Measurements from ENCODE around the gene EREG.

EREG gene

GRCh38 chr4:74377714-74378113, 12.8 kb downstream of the EREG start:
- DNase-seq (ENCODE audit: insufficient read length, low spot score) (no peak), FAIRE-seq (no peak)
- TF ChIP-seq PAX5 (IDR thresholded peaks at IDR 0.05; ENCODE audit: insufficient read depth, low read length, severe bottlenecking) (no peak), POLR2AphosphoS5 (IDR thresholded peaks at IDR 0.05; ENCODE audit: low read depth, low read length) (no peak), POLR2A (IDR thresholded peaks at IDR 0.05; ENCODE audit: low read depth, low read length) (no peak), TAF1 (IDR thresholded peaks at IDR 0.05; ENCODE audit: low read depth, low read length) (no peak), SPI1 (IDR thresholded peaks at IDR 0.05; ENCODE audit: low read depth, low read length) (no peak), POU2F2 (IDR thresholded peaks at IDR 0.05; ENCODE audit: low read depth, low read length) (no peak)

DNA sequence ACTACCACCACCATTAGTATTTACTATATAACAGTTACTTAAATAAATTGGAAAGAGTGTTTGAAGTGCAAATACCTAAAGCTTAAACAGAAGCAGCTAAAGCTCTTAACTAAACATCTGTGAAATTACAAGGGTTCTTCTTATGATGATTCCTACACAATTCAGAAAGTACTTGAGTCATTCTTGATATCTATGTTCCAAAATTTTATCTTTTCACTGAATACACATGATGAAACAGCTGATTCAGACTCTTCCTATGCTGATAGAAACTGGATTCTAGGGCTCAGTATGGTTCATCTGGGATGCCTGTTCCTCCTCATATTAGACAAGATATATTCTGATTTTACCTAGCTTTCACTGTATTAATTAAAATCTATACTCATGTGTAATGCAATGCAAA, 13.6 kb downstream of the EREG start:
- DNase-seq (ENCODE audit: insufficient read length, low spot score) (no peak), FAIRE-seq (no peak)
- TF ChIP-seq POU2F2 (IDR thresholded peaks at IDR 0.05; ENCODE audit: low read depth, low read length) (no peak), PAX5 (IDR thresholded peaks at IDR 0.05; ENCODE audit: insufficient read depth, low read length, severe bottlenecking) (no peak), SPI1 (IDR thresholded peaks at IDR 0.05; ENCODE audit: low read depth, low read length) (no peak), POLR2AphosphoS5 (IDR thresholded peaks at IDR 0.05; ENCODE audit: low read depth, low read length) (no peak), TAF1 (IDR thresholded peaks at IDR 0.05; ENCODE audit: low read depth, low read length) (no peak), POLR2A (IDR thresholded peaks at IDR 0.05; ENCODE audit: low read depth, low read length) (no peak)

DNA sequence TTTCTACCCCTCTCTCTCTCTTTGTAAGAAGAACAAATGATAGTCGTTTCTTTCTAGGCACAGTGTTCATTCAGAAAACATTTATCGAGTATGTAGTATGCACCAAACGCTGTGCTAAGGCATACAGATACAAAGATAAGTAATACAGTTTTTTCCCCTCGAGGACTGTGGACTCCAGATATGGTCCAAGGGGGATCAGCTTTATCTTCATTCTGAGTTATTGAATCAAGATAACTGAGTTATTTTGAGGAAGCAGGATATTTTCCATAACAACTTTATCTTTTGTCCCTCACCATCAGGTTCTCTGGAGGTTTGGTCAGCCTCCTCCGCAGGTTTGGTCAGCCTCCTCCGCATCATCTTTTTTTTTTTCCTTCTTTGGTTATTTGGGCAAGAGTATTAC, 15.0 kb downstream of the EREG start:
- DNase-seq (ENCODE audit: insufficient read length, low spot score) (no peak), FAIRE-seq (no peak)
- TF ChIP-seq POLR2A (IDR thresholded peaks at IDR 0.05; ENCODE audit: low read depth, low read length) (no peak), PAX5 (IDR thresholded peaks at IDR 0.05; ENCODE audit: insufficient read depth, low read length, severe bottlenecking) (no peak), POLR2AphosphoS5 (IDR thresholded peaks at IDR 0.05; ENCODE audit: low read depth, low read length) (no peak), SPI1 (IDR thresholded peaks at IDR 0.05; ENCODE audit: low read depth, low read length) (no peak), TAF1 (IDR thresholded peaks at IDR 0.05; ENCODE audit: low read depth, low read length) (no peak), POU2F2 (IDR thresholded peaks at IDR 0.05; ENCODE audit: low read depth, low read length) (no peak)

DNA sequence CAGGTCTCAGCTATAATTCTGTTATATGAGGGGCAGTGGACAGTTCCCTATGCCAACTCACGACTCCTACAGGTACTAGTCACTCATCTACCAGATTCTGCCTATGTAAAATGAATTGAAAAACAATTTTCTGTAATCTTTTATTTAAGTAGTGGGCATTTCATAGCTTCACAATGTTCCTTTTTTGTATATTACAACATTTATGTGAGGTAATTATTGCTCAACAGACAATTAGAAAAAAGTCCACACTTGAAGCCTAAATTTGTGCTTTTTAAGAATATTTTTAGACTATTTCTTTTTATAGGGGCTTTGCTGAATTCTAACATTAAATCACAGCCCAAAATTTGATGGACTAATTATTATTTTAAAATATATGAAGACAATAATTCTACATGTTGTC, 20.4 kb downstream of the EREG start:
- no peak for FAIRE-seq
- TF ChIP-seq POLR2AphosphoS5 (IDR thresholded peaks at IDR 0.05; ENCODE audit: low read depth, low read length) (no peak), PAX5 (IDR thresholded peaks at IDR 0.05; ENCODE audit: insufficient read depth, low read length, severe bottlenecking) (no peak), POLR2A (IDR thresholded peaks at IDR 0.05; ENCODE audit: low read depth, low read length) (no peak), SPI1 (IDR thresholded peaks at IDR 0.05; ENCODE audit: low read depth, low read length) (no peak), TAF1 (IDR thresholded peaks at IDR 0.05; ENCODE audit: low read depth, low read length) (no peak), POU2F2 (IDR thresholded peaks at IDR 0.05; ENCODE audit: low read depth, low read length) (no peak)
- no peak for DNase-seq (ENCODE audit: insufficient read length, low spot score)

DNA sequence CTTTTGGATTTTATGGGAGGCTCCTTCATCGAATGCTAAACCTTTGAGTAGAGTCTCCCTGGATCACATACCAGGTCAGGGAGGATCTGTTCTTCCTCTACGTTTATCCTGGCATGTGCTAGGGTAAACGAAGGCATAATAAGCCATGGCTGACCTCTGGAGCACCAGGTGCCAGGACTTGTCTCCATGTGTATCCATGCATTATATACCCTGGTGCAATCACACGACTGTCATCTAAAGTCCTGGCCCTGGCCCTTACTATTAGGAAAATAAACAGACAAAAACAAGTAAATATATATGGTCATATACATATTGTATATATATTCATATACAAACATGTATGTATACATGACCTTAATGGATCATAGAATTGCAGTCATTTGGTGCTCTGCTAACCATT, 21.2 kb downstream of the EREG start:
- TF ChIP-seq SPI1 (IDR thresholded peaks at IDR 0.05; ENCODE audit: low read depth, low read length) (no peak), POU2F2 (IDR thresholded peaks at IDR 0.05; ENCODE audit: low read depth, low read length) (no peak), POLR2A (IDR thresholded peaks at IDR 0.05; ENCODE audit: low read depth, low read length) (no peak), PAX5 (IDR thresholded peaks at IDR 0.05; ENCODE audit: insufficient read depth, low read length, severe bottlenecking) (no peak), TAF1 (IDR thresholded peaks at IDR 0.05; ENCODE audit: low read depth, low read length) (no peak), POLR2AphosphoS5 (IDR thresholded peaks at IDR 0.05; ENCODE audit: low read depth, low read length) (no peak)
- FAIRE-seq (no peak), DNase-seq (ENCODE audit: insufficient read length, low spot score) (no peak)

DNA sequence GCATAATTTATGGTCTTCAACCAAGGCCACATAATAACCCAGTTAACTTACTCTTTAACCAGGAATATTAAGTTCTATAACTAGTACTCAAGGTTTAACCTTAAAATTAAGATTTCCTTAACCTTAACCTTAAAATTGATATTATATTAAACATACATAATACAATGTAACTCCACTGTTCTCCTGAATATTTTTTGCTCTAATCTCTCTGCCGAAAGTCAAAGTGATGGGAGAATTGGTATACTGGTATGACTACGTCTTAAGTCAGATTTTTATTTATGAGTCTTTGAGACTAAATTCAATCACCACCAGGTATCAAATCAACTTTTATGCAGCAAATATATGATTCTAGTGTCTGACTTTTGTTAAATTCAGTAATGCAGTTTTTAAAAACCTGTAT, 22.8 kb downstream of the EREG start:
- TF ChIP-seq PAX5 (IDR thresholded peaks at IDR 0.05; ENCODE audit: insufficient read depth, low read length, severe bottlenecking) (no peak), POU2F2 (IDR thresholded peaks at IDR 0.05; ENCODE audit: low read depth, low read length) (no peak), POLR2A (IDR thresholded peaks at IDR 0.05; ENCODE audit: low read depth, low read length) (no peak), POLR2AphosphoS5 (IDR thresholded peaks at IDR 0.05; ENCODE audit: low read depth, low read length) (no peak), TAF1 (IDR thresholded peaks at IDR 0.05; ENCODE audit: low read depth, low read length) (no peak), SPI1 (IDR thresholded peaks at IDR 0.05; ENCODE audit: low read depth, low read length) (no peak)
- DNase-seq (ENCODE audit: insufficient read length, low spot score) (no peak), FAIRE-seq (no peak)

DNA sequence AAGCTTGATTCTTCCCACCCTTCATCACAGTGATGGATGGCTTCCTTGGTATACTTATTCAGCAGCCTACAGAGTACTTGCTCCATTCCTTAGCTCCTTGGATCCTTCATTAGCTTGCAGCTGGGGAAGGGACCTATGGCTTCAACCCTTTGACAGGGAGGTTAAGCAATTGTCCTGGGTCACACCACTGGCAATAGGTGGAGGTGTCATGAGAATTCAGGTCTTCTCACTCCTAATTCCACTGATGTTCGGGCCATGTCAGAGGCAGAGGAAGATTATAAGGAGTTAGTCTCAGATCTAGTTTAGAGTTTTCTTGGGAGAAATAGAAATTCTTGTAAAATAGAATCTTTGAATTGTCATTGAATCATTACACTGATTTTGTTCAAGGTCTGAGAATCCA, 24.5 kb downstream of the EREG start:
- TF ChIP-seq TAF1 (IDR thresholded peaks at IDR 0.05; ENCODE audit: low read depth, low read length) = no peak
- TF ChIP-seq POLR2AphosphoS5 (IDR thresholded peaks at IDR 0.05; ENCODE audit: low read depth, low read length) = no peak
- no peak for TF ChIP-seq POU2F2 (IDR thresholded peaks at IDR 0.05; ENCODE audit: low read depth, low read length)
- no peak for TF ChIP-seq POLR2A (IDR thresholded peaks at IDR 0.05; ENCODE audit: low read depth, low read length)
- no peak for TF ChIP-seq SPI1 (IDR thresholded peaks at IDR 0.05; ENCODE audit: low read depth, low read length)
- TF ChIP-seq PAX5 (IDR thresholded peaks at IDR 0.05; ENCODE audit: insufficient read depth, low read length, severe bottlenecking) = no peak
- FAIRE-seq (no peak), DNase-seq (ENCODE audit: insufficient read length, low spot score) (no peak)

DNA sequence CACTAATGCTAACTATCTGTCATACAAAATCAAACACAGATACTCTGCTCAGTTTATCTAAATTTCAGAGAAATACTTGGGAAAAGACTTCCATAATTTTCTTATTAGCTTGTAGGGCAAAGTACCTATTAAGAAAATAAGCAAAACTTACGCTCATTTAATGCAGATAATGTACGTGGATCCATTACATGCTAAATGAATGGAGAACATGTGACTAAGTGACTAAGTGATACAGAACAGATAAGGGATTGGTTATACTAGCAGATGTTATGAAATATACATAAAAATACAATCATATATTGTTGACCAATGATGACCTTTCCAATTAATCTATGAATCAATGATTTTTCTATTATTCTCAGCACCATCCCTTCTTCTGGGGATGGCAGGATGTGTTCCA, 25.7 kb downstream of the EREG start:
- no peak for DNase-seq (ENCODE audit: insufficient read length, low spot score)
- no peak for FAIRE-seq
- TF ChIP-seq POLR2A (IDR thresholded peaks at IDR 0.05; ENCODE audit: low read depth, low read length) = no peak
- no peak for TF ChIP-seq SPI1 (IDR thresholded peaks at IDR 0.05; ENCODE audit: low read depth, low read length)
- no peak for TF ChIP-seq POLR2AphosphoS5 (IDR thresholded peaks at IDR 0.05; ENCODE audit: low read depth, low read length)
- no peak for TF ChIP-seq TAF1 (IDR thresholded peaks at IDR 0.05; ENCODE audit: low read depth, low read length)
- TF ChIP-seq PAX5 (IDR thresholded peaks at IDR 0.05; ENCODE audit: insufficient read depth, low read length, severe bottlenecking) = no peak
- no peak for TF ChIP-seq POU2F2 (IDR thresholded peaks at IDR 0.05; ENCODE audit: low read depth, low read length)

- DNase-seq (ENCODE audit: insufficient read length, low spot score) = no peak
- FAIRE-seq = no peak
- TF ChIP-seq SPI1 (IDR thresholded peaks at IDR 0.05; ENCODE audit: low read depth, low read length) = no peak
- no peak for TF ChIP-seq POU2F2 (IDR thresholded peaks at IDR 0.05; ENCODE audit: low read depth, low read length)
- no peak for TF ChIP-seq POLR2AphosphoS5 (IDR thresholded peaks at IDR 0.05; ENCODE audit: low read depth, low read length)
- TF ChIP-seq TAF1 (IDR thresholded peaks at IDR 0.05; ENCODE audit: low read depth, low read length) = no peak
- TF ChIP-seq POLR2A (IDR thresholded peaks at IDR 0.05; ENCODE audit: low read depth, low read length) = no peak
- no peak for TF ChIP-seq PAX5 (IDR thresholded peaks at IDR 0.05; ENCODE audit: insufficient read depth, low read length, severe bottlenecking)
These were observed 26.4 kb downstream of the EREG start for GRCh38 chr4:74391346-74391745.

- FAIRE-seq (no peak), DNase-seq (ENCODE audit: insufficient read length, low spot score) (no peak)
- no peak for TF ChIP-seq PAX5 (IDR thresholded peaks at IDR 0.05; ENCODE audit: insufficient read depth, low read length, severe bottlenecking)
- no peak for TF ChIP-seq POLR2A (IDR thresholded peaks at IDR 0.05; ENCODE audit: low read depth, low read length)
- TF ChIP-seq POLR2AphosphoS5 (IDR thresholded peaks at IDR 0.05; ENCODE audit: low read depth, low read length) = no peak
- no peak for TF ChIP-seq POU2F2 (IDR thresholded peaks at IDR 0.05; ENCODE audit: low read depth, low read length)
- TF ChIP-seq SPI1 (IDR thresholded peaks at IDR 0.05; ENCODE audit: low read depth, low read length) = no peak
- TF ChIP-seq TAF1 (IDR thresholded peaks at IDR 0.05; ENCODE audit: low read depth, low read length) = no peak
These were observed 27.0 kb downstream of the EREG start for GRCh38 chr4:74391890-74392475.

Measured in GM12891 (cell line).